HS-27A (cell line): ENCODE results near the gene BLOC1S4.
"Not testable (repeated sequence)": the region's sequence is repeated elsewhere in the genome, so short reads cannot be mapped to it uniquely, and the experiment has no call there.

Source experiments
- DNase-seq: peaks from one replicate; pipeline ENCODE4 v3.0.0-alpha.2; 2012; ENCODE audit warnings: low read depth, missing footprints

BLOC1S4 gene

GRCh38 chr4:6742507-6742906 is 26.5 kb downstream of the BLOC1S4 start:
- DNase-seq, result no peak

GRCh38 chr4:6742989-6743388 is 27.0 kb downstream of the BLOC1S4 start:
- DNase-seq, result no peak

- no peak for DNase-seq
Observed at GRCh38 chr4:6746721-6747293, 30.8 kb downstream of the BLOC1S4 start.

GRCh38 chr4:6747294-6748051 is 31.5 kb downstream of the BLOC1S4 start:
- DNase-seq, result no peak

- no peak for DNase-seq
Observed at GRCh38 chr4:6748286-6748685, 32.3 kb downstream of the BLOC1S4 start.

GRCh38 chr4:6749340-6750171 is 33.6 kb downstream of the BLOC1S4 start:
- DNase-seq, result no peak

- no peak for DNase-seq
Observed at GRCh38 chr4:6750286-6751221, 34.6 kb downstream of the BLOC1S4 start.

- DNase-seq, result no peak
Observed at GRCh38 chr4:6751611-6752485, 35.9 kb downstream of the BLOC1S4 start.

GRCh38 chr4:6752486-6752829 is 36.5 kb downstream of the BLOC1S4 start:
- DNase-seq, result no peak

GRCh38 chr4:6753103-6753560 is 37.2 kb downstream of the BLOC1S4 start:
- DNase-seq, result no peak

GRCh38 chr4:6753891-6754290 is 37.9 kb downstream of the BLOC1S4 start:
- DNase-seq, result no peak

GRCh38 chr4:6754481-6755087 is 38.6 kb downstream of the BLOC1S4 start:
- no peak for DNase-seq

GRCh38 chr4:6755088-6755753 is 39.2 kb downstream of the BLOC1S4 start:
- DNase-seq, result no peak

- not testable (repeated sequence) for DNase-seq
Observed at GRCh38 chr4:6756345-6756744, 40.4 kb downstream of the BLOC1S4 start.

- DNase-seq, result no peak
Observed at GRCh38 chr4:6758728-6759127, 42.8 kb downstream of the BLOC1S4 start.

- no peak for DNase-seq
Observed at GRCh38 chr4:6760865-6761264, 44.9 kb downstream of the BLOC1S4 start.

- DNase-seq, result no peak
Observed at GRCh38 chr4:6761649-6762615, 46.0 kb downstream of the BLOC1S4 start.

- no peak for DNase-seq
Observed at GRCh38 chr4:6763330-6763851, 47.4 kb downstream of the BLOC1S4 start.
